IMR-90 (cell line): ENCODE data around the gene XKR7.

Experiments used
- CTCF ChIP-seq: conservative IDR thresholded peaks from 2 replicates; pipeline ENCODE4 v1.5.1; 2012; ENCODE audit warnings: mild to moderate bottlenecking, low read depth, low read length, improper control_type of control experiment
- MAFK ChIP-seq: IDR thresholded peaks from 2 replicates; pipeline ENCODE4 v1.6.1; 2012; ENCODE audit warnings: low read depth, low read length, improper control_type of control experiment
- NFE2L2 ChIP-seq: fragments of 150-350 bp; IDR thresholded peaks from 2 replicates; pipeline ENCODE4 v1.6.1; 2016; ENCODE audit warnings: low read depth, mild to moderate bottlenecking, low read length
- RAD21 ChIP-seq: IDR thresholded peaks from 2 replicates; pipeline ENCODE4 v1.6.1; 2012; ENCODE audit warnings: low read length, improper control_type of control experiment

- TF ChIP-seq CTCF (no peak), NFE2L2 (no peak), MAFK (no peak), RAD21 (no peak)
These were observed 50.6 kb downstream of the XKR7 start for GRCh38 chr20:32018269-32019155.
